ENCODE results near the gene MORN1.
A peak's percentile ranks its signal among the peaks of the same experiment; 100 is the strongest.
"Not testable (repeated sequence)": the region's sequence is repeated elsewhere in the genome, so short reads cannot be mapped to it uniquely, and the experiment has no call there.

MORN1 gene

DNA sequence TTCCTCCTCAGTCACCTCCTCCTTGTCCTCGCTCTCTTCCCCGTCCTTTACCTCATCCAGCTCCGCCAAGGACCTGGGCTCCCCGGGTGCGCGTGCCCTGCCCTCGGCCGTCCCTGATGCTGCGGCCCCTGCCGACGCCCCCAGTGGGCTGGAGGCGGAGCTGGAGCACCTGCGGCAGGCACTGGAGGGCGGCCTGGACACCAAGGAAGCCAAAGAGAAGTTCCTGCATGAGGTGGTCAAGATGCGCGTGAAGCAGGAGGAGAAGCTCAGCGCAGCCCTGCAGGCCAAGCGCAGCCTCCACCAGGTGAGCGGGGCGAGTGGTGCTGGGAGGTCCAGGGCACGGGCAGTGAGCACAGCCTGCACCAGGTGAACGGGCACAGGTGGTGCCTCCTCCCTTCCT is 87.1 kb downstream of the MORN1 start:
- DNase-seq (ENCODE audit: low read depth), result no peak

GRCh38 chr1:2303781-2304180 is 87.6 kb downstream of the MORN1 start:
- no peak for DNase-seq (ENCODE audit: low read depth)

GRCh38 chr1:2303016-2303775 is 88.2 kb downstream of the MORN1 start:
- no peak for DNase-seq (ENCODE audit: low read depth)

DNA sequence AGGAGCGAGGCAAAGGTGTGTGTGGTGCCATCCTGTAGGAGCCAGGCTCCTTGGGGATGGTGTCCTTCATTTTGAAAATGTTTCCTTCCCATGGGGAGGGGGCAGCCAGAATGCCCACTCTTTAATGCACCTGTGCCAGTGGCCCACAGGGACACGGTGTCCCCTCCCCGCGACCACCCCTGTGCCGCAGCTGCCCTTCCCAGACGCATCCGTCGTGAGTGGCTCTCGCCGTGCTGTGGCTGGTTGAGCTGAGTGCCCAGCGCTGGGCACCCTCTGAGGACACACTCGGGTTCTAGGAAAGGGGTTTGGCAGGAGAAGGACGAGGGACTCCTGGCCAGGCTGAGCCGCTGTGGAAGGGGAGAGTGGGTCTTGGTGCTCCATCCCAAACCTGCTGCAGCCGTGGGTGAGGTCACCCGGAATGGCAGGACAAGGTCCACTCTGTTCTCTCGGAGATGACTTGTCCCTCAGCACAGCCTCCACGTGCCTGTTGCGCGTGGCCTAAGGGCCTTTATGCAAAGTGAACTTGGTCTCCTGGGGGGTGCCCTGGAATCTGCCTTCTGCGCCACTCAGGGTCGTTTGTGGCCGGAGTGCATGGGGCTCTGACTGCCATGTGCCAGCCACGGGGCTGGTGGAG is 88.9 kb downstream of the MORN1 start:
- DNase-seq (ENCODE audit: low read depth), result no peak

DNA sequence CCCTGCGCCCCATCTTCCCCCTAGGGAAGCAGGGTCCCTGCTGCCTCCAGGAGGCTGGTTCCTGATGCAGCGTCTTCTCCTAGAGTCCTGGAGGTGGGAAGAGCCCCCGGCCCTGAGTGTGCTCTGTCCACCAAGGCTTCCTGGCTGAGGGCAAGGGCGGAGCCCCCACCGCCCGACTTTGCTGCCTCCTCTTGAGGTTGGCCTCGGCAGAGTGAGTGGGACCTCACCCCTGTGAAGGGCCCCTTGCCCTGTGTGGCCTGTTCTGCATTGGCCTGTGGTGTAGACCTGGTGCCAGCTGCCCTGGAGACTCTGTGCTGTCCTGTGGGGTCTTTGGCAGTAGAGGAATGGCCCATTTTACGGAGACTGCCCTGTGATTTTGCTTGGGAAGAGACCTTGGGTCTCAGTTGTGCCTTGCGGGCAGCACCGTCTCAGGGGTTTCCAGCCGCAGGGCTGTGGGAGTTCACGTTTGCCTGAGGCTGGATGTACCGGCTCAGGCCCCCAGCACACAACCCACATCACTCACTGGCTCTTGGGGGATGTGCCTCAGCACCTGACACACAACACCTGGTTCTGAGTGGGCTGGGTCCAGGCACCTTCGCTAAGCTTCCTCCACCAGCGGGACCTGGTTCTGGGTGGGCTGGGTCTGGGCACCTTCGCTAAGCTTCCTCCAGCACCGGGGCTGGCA is 89.6 kb downstream of the MORN1 start:
- no peak for DNase-seq (ENCODE audit: low read depth)

DNA sequence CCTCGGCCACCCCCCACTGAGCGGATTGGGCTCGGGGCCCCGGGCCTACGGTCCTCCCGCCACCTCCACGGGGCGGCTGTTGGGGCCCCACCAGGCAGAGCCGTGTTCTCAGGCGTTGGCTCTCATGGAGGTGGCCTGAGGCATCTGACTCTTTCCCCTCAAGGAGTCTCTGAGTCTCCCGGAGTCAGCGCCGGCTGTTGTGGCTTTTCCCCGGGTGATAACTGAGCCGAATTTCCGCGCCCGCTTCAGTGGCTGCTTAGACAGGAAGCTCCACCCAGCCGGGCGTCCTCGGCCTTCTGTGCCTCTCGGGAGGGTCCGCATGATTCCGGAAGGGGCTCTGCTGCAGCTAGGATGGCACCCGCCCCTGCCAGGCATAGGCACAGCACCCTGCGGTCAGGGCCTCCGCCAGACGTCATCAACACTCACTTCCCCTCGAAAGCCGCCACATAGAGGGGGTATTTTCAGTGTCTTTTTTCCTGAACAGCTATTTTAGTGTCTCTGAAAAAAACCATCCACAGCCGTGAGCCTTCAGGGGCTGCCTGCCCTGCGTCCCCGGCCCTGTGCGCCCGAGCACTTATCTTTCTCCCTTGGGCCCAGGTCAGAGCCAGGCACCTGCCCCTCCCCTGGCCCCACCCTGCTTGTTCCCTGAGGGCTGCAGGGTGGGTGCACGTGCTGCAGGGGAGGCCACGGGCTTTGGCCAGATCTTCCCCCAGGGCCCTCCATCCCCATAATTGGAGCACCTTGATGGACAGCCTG is 90.3 kb downstream of the MORN1 start:
- peak; percentile 64 for DNase-seq (ENCODE audit: low read depth)

GRCh38 chr1:2300004-2300771 is 91.2 kb downstream of the MORN1 start:
- DNase-seq (ENCODE audit: low read depth), result peak; percentile 45

DNA sequence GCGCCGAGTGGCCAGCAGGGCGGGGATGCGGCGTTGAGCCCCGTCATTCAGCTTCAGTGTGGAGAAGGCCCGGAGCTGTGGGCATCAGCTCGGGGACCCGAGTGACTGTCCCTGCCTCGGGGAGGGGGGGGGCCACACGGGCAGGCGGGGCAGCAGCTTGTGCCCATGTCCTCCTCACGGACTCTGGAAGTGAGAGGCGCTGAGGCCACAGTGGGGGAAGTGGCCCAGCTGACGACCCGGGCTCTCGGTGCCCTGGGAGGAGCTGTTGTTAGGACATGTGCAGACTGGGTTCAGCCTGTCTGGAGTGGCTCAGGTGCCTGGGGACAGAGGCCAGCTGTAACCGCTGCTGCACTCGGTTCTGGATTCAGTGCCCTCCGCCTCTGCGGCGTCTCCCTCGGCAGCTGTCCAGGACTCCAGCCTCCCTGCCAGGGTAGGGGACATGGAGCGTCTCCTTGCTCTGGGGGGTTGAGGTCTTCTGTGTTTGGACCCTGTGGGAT is 92.2 kb downstream of the MORN1 start:
- DNase-seq (ENCODE audit: low read depth), result no peak

GRCh38 chr1:2298685-2299084 is 92.7 kb downstream of the MORN1 start:
- no peak for DNase-seq (ENCODE audit: low read depth)

- DNase-seq (ENCODE audit: low read depth), result no peak
Measured at GRCh38 chr1:2297246-2298011, 93.9 kb downstream of the MORN1 start.

DNA sequence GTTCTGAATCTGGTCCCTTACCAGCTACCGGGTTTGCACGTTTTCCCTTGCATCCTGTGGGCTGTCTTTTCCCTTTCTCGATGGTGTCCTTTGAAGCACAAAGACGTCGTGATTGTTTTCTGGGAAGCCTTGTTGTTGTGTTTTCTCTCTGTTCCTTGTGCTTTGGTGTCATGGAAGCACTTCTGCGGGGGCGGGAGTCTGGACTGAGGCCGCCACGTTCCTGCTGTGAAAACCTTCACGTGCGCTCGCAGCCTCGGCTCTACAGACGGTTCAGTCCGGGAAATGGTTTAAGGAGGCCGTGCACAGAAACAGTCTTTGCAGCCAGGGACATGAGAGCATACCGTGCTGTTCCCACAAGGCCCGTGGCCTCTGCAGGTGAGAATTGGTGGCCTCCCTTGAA is 94.7 kb downstream of the MORN1 start:
- no peak for DNase-seq (ENCODE audit: low read depth)

DNA sequence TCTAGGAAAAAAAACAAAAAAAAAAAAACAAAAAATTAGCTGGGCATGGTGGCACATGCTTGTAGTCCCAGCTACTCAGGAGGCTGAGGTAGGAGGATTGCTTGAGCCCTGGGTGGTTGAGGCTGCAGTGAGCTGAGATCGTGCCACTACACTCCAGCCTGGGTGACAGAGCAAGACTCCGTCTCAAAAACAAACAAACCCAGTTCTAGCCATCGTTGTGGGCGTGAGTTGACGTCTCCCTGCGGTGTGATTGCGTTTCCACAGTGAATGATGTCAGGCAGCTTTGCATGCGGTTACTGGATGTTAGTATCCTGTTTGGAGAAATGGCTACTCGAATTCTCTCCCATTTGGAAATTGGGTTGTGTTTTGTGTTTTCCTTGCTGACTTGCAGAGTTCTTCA is 95.1 kb downstream of the MORN1 start:
- not testable (repeated sequence) for DNase-seq (ENCODE audit: low read depth)

- no peak for DNase-seq (ENCODE audit: low read depth)
Measured at GRCh38 chr1:2295526-2295925, 95.8 kb downstream of the MORN1 start.

DNA sequence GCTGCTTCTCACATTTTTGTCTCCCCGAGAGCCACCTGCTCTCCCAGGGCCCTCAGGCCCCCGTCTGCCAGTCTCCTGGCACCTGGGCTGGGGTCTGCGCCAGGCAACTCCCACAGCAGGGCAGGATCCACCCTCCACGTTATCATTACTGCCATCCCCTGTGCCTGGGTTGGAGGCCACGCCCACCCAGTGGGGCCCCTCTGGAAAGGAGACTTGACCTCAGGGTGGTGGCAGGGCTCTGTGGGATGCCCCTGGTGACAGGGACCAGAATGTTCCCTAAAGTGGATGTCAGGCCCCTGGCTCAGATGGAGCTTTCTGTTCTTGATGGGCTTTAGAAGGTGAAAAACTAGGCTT is 96.7 kb downstream of the MORN1 start:
- DNase-seq (ENCODE audit: low read depth), result no peak

DNA sequence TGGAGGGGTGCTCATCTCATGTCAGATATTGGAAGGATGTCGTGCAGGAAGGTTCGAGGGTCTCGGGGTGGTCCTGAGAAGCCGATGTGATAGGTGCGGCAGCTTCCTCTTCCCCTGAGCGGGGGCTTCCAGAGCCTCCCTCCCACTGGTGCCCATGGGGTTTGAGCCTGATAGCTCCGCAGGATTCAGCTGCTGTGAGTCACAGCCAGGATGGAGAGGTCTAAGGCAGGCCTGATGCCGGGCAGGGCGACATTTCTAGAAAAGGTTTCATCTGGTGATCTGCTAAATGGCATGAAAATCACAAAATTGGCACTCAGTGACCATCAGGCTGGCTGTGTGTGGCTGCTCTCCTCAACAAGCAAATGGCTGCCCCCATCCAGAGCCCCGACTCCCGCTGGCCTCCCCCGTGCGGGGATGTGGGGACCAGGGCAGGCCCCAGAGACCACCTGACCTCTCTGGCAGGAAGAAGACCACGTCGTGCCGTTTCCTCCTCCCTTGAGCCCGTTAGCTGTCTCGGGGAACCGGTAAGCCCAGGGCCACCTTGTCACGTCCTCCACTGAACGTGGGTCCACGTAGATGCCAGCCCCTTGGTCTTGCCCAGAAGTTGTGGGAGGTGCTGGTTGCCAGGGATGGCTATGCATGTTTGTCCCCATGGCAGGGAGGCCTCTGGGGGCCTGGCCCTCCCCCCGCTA is 97.2 kb downstream of the MORN1 start:
- DNase-seq (ENCODE audit: low read depth), result no peak

GRCh38 chr1:2292725-2293450 is 98.5 kb downstream of the MORN1 start:
- DNase-seq (ENCODE audit: low read depth), result no peak

DNA sequence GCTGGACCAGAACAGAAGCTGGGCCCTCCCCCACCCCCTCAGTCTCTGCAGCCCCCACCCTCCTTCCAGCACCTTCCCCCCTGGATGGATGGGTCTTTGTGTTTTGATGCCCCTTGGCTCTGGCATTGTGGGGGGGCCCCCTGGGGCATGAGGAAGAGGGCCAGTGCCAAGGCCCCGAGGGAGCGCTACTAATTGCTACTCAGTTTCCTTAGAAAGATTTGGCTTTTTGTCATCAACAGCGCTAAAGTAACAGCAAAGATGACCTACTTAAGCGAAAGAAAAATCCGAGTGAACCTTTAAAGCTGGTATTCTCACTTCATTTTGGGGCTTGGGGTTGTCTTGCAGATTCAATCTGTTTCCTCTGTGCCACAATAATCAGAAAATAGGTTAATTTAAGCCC is 99.8 kb downstream of the MORN1 start:
- DNase-seq (ENCODE audit: low read depth), result no peak

DNA sequence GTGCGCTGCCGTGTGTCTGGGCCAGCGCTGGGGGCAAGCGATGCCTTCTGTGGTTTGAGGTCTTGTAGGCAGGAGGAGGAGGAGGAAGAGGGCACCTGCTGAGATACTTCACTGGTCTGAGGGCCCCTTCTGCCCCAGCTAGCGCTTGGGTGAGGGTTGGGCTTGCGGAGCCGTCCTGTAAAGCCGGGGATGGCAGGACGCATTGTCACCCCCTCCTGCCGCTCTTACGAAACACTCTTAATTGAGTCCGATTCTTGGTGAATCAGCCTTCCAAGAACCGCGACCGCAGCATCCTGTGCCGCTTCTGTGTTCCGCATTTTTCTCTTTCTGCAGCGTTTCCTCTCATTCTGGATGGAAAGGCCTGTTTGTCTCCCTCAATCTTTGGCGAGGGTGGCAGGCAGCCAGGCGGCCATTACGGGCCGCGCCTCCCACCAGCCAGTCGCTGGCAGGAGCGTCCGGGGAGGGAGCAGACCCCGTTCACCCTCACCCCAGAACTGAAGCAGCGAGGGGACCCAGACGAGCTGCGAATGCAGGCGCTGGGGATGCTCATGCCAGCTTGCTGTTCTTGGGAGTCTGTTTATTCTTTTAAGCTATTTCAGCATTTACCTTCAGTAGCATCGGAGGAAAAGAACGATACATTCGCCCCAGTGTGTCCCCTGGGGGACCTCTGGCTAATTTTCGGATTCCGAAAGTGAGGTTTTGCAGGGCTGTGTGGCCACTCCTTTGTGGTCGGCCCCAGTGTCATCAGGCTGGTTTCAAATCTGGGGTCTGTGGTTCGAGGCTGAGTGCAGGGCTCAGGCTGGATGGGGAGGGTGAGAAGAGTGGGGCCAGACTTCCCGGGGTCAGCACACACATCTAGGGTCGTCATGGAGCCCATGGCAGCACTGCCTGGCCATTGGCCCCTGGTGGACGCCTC is 100.5 kb downstream of the MORN1 start:
- peak; percentile 98 for DNase-seq (ENCODE audit: low read depth)

Data from ELR (cell line).